GM20431 (cell line): ENCODE measurements around the gene S100A10.

ENCODE experiments used
- in situ Hi-C: fragments of 300-500 bp; cut with MseI, MboI; formaldehyde crosslinking; loops from one replicate; pipeline ENCODE4 v1.15.0; 2020; ENCODE audit warnings: low sequenced_read_pairs; ENCODE audit not compliant: unreplicated experiment

S100A10 gene

DNA sequence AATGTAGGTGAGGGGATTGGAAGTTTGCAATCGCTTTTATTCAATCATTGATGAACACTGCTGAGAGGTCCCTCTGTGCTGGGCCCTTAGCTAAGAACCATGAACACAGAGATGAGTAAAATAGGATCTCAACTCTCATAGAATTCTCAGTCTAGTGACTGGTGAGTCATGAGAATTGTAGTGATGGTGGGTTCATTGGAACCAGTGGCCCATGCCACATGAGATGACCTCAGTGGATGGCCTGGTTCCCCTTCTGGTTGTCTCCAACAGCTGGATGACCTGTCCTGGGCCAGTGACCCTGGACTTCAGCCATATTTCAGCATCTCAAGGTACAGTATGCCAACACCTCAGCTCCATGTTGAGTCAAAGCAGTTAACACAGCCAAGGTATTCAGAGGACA lies 21.3 kb upstream of the S100A10 start:
- in situ Hi-C loops = no loop called here

DNA sequence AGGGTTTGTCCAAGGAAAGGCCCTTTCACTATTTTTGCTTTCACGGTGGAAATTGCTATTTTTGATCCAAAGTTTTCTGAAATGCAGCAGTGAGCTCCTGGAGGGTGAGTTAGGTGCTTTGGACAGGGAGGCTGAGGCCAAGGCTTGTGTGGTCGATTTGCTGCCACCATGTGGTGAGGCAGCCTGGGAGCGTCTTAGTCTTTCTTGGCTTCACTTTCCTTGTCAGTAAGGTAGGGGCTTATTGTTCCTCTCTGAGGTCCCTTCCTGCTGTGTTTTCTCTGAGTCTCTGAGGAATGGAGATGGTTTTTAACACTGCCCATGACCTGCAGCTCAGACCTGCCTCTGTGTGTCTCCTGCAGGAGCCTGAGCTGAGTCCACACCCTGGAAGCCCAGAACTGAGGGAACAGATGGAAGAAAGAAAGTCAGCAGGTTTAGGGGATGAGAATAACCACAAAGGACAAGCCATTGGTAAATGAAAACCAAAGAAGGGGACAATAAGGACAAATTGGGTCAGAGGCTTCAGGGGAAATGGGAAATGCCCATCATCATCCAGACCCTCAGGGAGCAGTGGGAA lies 20.1 kb upstream of the S100A10 start:
- in situ Hi-C loops = no loop called here

DNA sequence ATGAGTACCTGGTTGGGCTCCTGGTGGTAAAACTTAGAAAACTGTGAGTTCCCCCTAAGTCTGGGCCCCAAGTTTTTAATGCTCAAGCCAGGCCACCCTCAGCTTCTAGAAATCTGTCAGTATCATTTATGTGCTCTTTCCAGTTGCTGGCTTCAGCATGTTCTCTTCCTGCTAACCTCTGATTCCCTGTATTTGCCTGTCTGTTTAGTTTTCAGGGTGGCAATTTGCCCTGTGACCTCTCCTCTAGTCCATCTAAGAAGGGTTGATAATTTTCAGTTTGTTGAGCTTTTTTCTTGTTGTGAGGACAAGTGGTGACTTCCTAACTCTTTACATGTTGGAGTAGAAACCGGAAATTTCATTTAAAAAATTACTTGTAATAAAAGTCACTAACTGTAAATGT lies 16.0 kb upstream of the S100A10 start:
- in situ Hi-C loops = no loop called here

DNA sequence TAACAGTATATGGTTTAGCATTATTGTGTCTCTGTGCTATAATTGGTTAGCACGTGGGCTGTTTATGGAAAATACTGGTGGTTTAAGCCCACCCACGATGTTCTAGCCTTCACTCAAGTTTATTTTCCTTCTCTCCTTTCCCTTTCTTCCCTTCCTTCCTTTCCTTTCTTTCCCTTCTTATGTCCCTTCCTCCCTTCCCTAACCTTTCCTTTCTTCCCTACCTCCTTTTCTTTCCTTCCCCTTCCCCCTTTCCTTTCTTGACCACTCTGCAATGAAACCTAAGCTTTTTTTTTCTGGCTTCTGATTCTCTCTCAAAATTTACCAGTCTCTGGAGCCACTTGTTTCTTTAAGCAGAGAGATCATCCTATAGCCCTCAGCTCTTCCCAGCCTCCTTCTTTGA lies 13.4 kb upstream of the S100A10 start:
- in situ Hi-C loops = no loop called here

DNA sequence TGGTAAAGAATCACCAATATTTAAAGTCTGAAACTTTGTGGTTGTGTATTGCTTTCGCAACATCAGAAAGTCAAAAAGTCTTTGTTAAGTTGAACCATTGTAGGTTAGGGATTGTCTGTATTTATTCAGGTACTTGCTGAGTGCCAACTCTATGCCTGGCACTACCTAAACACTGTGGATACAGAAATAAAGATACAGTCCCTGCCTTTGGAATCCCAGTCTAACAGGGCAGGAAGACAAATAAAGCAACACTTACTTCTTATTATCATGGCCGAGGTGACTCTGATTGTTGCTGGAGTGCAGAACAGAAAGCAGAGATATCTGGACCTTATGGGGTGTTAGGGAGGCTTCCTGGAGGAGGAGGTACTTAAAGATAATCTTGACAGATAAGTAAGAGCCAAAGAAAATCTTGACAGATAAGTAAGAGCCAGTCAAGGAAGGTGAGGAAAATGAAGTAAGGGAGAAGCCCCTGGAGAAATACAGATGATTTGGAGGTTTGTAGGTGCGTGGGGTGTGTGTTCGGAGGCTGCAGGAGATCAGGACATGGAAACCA lies 11.8 kb upstream of the S100A10 start:
- in situ Hi-C loops = no loop called here

DNA sequence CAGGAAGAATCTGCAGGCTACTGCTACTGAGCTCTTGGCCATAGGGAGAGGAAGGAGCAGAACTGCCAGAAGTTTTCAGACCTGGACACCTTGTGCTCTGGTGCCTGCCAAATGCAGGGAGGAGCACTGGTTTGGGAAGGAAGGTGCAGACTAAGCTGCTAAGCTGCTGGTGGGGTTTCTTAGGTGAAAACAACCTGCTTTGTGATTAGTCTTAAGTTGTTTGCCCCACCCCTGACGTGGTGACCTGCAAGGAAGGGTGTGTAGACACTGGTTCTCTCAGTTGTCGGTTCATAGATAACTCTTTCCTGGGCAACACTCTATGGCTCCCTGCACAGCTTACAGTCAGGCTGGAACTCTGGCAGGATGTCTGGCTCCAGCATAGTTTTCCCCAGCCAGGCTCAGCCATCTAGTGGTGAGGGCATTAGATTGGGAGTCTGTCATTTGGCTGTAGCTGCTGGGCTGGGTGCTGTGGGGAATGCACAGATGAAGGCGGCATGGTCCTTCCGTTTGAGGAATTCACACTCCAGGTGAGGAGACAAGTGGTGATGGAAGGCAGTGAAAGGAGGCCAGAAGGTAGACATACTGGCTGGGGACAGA lies 10.3 kb upstream of the S100A10 start:
- in situ Hi-C loops = no loop called here

DNA sequence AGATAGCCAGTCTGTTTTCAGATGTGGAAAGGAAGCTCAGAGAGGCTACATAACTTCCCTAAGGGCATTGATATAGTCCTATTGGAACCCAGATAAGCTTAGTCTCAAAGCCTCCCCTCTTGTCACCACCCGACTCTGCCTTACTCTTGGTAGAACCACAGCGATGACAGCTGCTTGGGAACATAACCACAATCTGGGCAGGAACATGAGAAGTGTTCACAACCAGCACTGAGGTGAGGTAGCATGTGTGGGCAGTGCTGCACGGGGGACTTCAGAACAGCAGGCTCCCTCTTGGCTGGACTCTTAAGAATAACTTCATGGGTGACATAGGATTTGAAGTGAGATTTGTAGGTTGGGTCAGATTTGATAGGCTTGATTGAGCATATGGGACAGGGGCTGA lies 9.3 kb upstream of the S100A10 start:
- in situ Hi-C loops = no loop called here

DNA sequence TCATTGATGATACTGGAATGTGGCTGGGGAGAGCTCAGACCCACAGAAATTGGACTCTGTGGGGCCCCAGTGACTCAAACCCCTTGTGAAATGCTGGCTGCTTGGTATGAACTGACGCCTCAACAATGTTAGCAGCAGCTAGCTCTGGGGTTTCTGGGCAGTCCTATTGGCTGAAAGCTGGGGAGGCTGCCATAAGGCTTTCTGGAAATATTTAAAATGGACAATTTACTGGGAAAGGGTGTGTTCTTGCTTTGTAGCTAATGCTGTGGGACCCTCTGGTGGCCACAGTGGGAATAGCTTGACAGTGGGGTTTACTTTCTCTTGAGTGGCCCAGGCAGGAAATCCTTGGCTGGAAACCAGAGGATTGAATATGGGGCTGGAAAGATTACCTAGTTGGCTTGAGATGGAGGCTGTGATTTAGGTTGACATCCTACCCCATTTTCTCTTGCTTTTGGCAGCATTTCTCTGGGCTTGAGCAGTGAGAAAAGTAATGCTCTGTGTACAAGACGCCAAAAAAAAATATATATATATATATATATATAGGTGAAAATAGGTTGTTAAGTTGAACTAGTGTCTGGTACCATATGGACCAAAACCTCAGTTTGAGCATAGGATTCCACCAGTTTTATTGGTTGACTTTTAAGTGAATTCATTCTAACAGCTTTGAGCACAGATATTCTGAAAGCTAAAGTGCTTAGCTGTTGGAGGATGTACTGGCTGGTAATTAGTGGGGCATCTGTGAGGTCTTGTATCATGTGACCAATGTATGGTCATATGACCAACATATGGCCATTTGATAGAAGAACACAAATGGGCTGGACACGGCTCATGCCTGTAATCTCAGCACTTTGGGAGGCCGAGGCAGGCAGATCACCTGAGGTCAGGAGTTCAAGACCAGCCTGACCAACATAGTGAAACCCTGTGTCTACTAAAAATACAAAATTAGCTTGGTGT lies 8.2 kb upstream of the S100A10 start:
- in situ Hi-C loops = no loop called here

DNA sequence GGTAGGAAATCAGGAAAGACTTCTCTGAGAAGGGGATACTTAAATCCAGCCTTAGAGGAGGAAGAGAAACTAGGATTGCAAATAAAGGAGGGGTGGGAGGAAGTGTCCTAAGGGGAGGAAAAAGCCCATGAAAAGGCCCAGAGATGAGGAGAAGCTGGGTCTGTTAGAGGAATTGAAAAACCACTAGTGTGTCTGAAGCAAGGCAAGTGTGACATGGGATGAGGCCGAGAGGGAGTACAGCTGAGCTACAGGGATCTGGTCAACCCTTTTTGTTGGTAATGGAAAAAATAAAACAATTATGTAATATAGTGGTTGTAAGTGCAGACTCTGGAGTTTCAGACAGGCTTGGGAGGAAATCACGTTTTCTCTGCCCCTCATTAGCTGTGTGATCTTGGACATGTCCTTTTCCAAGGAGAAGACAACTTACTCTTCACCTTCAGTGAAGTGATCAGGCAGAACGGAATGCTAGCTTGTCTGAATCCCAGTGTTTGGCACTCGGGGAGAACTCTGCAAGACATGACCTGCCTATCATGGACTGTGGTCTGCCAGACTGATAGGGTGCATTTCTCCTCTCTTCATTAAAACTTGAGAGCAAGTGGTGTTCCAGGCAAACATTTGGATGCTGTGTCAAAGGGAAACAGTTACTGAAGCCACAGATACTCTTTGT lies 7.4 kb upstream of the S100A10 start:
- in situ Hi-C loops = no loop called here

DNA sequence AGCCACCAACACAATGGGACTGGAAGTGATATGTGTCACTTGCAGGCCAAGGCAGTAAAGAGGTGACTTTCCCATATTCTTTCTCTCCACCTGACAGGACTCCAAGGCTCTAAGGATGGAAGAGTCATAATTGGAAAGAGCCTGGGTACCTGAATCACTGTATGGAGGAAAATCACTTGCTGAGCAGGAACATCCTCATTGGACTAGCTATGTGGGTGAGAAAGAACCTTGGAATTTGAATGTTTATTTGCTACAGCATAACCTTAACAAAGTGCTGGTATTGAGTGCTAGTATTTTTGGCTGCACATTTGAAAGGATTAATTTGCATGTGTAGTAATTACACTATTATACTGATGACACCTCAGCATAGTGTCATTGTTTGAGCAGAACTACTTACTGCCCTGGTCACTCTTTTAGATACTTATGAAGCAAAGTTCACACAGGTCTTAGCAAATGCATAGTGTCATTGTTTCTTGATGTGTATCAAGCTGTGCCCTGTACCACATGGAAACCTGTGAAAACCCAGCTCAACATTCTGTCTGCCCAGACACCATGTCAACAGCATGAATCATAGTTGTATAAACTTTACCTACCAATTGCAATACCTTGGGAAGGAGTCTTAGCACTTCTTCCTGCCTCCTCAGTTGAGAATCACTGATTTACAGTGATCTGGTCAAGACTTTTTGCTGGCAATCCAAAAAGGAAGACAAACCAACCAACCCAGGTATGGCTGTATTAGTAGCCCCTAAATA lies 5.1 kb upstream of the S100A10 start:
- in situ Hi-C loops = no loop called here

DNA sequence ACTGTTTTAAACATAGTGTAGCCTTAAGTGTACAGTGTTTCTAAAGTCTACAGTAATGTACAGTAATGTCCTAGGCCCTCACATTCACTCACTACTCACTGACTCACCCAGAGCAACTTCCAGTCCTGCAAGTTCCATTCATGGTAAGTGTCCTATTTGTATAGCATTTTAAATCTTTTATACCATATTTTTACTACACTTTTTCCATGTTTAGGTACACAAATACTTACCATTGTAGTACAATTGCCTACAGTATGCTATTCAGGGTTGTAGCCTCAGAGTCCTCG lies 3.6 kb upstream of the S100A10 start:
- in situ Hi-C loops = no loop called here

DNA sequence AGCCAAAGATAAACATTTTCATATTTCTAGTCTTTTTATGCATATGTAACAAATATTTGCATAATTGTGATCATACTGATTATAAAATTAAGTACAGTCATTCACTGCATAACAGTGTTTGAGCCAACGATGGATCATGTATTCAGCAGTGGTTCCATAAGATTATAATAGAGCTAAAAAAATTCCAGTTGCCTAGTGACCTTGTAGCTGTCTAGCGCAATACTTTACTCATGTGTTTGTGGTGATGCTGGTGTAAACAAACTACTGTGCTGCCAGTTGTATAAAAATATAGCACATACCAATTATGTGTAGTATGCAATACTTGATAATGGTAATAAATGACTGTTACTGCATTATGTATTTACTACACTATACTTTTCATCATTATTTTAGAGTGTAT lies 2.1 kb upstream of the S100A10 start:
- in situ Hi-C loops = no loop called here

DNA sequence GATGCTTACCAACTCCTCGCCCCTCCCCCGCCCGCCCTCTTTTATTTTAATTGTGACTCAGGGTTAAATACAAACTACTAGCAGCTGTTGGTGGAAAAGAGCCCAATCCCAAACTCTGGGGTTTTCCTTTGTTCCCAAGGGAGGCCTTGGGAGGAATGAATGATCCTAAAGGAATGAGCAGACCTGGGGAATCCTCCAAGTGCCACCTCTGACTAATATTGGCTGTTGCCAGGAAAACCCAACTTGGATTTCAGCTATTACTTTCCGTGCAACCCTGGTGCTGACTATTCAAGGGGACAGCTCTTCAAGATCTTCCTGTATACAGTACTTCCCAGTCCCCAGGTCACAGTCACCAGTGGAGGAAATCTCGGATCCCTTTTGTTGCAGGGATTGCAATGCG lies 1.3 kb upstream of the S100A10 start:
- in situ Hi-C loops = no loop called here

DNA sequence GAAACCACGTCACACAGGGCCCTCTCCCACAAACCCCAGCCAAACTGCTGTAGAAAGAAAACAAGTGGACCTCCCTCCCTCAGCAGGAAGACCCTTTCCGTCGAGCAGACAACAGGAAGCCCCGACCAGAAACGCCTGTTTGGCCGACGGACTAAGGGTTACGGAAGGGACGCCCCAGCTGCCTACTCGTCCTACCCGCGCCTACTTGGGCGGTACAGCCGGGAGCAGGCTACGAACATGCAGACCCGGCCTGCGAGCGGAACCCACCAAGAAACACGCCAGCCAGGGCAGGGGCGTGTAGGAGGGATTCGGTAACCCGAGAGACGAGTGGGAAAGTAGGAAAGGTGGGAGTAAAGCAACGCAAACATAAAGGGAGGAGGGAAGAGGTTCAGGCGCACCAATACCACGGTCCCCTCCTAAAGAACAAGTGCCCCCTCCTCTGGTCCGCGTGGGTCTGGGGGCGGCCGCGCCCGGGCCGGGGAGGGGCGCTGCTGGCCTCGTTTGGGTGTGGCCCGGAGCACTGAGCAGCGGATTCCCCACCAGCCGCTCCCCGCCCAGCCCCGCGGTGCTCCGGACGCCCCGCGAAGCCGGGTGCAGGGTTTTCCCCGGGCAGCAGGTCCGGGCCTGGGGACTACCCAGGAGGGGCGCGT lies 450 bp downstream of the S100A10 start:
- in situ Hi-C loops = no loop called here

DNA sequence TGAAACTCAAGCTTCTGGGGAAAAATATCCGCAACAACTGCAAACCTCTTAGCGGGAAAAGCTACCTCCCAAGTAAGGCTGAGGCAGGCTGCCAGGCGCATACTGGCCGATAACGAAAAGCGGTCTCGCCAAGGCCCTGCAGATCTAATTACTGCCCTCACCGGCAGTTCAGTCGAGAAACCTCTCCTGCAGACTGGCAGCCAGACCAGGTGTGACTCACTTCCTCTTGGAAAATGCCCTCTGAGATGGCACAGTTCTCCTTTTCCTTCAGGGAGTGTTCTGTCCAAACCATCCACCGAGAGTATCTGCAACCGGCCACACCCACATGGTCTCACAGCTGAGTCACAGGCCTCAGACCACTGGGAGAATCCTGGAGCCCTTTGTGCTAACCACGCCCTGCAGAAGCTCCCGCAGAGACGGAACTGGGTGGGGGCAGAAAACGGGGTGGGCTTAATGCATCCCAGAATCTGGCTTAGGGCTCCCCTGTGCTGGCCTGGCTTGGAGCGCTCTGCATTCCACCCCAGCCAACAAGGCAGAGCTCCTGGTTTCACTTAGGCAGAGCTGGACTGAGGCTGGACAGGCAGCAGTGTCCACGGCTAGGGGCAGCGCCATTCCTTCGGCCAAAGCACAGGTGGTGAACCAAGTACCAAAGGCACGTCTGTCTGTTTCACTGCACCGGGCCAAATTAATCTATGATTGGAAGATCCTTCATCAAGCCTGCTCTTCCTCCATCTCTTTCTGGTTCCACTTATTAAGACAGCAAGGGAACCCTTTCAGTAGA lies 1.2 kb downstream of the S100A10 start:
- in situ Hi-C loops = no loop called here

DNA sequence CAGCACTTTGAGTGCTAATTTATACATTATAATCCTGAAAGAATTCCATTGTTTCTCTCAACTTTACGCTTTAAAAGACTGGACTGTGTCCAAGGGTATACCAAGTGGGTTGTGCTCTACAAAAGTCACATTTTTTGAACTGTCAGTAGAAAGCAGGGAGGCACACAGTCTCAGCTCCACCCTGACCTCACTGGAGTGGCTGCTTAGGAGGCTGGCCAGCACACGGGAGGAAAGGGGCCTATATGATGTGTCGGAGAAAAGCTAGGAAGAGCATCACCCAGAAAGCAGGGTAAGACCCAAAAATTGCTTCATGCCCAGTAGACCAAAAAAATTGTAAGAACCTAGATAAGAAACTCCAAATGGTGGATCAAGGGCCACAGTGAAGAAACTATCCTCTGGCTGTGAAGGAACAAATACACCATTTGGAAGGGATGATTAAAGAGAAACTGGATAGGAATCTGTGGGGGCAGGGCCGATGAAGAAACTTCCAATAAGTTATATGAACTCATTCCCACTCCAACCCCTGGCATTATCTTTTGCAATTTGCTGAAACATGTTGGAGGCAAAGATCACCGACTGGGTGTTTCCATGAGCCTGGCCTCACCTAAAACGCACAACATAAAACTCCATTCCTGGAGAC lies 1.9 kb downstream of the S100A10 start:
- in situ Hi-C loops = no loop called here

DNA sequence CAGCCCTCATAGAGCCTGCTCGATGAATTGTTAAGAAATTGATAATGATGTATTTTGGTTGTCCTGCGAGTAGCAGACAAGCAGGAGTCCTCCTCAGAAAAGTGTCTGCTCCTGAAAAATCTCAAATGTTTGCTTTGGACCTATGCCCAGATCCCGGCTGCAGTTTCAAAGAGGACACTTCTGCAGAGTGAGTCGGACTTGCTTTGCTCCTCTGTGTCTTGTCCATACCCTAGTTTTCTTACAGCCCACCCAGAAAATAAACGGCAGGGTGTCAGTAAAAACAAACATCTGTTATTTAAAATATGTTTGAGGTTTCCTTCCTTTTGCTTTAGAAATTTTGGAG lies 2.8 kb downstream of the S100A10 start:
- in situ Hi-C loops = no loop called here

DNA sequence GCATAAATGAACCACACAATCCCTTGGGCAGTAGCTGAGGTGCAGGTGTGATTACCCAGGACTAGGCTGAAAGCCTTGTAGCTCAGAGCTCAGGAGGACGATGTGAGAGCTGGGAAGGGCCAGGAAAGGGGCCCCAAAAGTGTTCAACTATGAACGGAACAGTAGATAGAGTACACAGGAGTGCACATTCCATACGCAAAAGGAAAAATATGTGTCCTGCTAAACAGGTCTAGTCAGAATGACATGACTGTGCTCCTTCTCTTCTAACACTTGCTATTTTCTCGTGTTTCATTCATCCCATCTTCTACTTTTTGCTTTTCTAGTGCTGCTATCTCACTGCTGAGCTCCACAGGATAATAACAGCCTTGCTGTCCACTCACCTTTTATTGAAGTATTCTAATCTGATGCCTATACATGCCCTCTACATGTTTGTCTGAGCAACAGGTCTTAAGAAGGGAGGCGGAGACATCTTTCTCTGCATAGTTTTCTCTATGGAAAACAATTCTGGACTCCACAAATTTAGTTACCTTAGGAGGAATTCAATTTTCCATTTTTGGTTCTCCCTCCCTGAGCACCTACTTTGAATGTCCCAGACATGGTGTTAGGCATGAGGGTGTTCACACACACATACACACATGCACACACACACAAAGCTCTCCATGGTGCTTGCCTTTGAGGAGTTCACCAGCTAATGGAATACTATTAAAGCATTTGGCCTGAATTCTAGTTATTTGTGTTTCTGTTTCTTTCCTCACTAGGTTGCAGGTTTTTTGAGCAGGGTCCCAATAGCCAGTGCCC lies 3.4 kb downstream of the S100A10 start:
- in situ Hi-C loops = no loop called here
